ENCODE measurements around the gene GPR55. TPM values are rescaled to one million over a fixed set of nuclear protein-coding genes. Genes with fewer than 3 reads are reported as not detected.

Gene GPR55
- total and polyA plus RNA-seq, 2 donors (not counting 3 experiments of a cell fraction or from before 2014, with no cell fraction given): not detected

DNA sequence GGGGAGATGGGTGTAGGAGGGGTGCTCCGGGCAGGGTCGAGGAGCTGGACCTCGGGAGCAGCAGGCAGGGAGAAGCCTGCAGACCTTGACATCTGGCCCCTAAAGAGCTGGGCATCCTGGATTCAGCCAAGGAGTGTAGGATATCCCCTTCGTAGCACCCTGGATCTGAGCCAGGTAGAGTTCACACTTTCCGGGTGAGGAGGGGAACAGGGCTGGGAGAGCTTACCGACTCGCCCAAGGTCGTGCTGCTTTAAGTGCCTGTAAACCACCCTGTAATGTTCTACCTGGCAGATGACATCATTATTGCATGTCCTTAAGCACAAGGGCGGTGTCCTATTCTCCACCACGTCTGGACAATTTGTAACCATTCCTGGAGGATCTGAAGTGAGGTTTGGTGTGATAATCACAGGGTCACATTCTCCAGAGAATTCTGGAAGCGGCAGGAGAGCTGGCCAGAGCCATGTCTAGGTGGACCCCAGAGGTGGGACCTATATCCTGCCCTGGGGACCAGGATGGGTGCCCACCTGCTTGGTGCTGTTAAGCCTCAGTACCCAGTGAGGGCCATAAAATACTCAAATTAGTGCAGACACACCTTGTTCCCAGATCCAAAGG is 45.7 kb downstream of the GPR55 start:
- ChIA-PET CTCF (no interaction called here), POLR2A (no interaction called here)
- no TSS peak for BruUV-seq (replicated peaks)
- H3K9ac ChIP-seq (replicated peaks; ENCODE audit: extremely low read depth, insufficient read depth, low read length): no peak overlapping the region
- no peaks in the 10 kb centered on the region for H3K27me3 ChIP-seq (ENCODE audit: control insufficient read depth in 2 of 2, insufficient read depth in 2 of 2, low read length in 2 of 2)
- intact Hi-C loops (cut with micrococcal nuclease): no loop called here
- H3K4me3 ChIP-seq (replicated peaks in 1 of 3; ENCODE audit: insufficient read depth in 1 of 3, low read depth in 1 of 3, low read length in 3 of 3): no peak overlapping the region
- dilution Hi-C loops (cut with MboI; ENCODE audit: extremely low pct_ligation_motif_present, low sequenced_read_pairs): no loop called here
- no peaks in the 10 kb centered on the region for H3K79me2 ChIP-seq (ENCODE audit: control insufficient read depth, insufficient read depth, low read length)
- no peaks in the 10 kb centered on the region for H3K4me1 ChIP-seq (ENCODE audit: control insufficient read depth, extremely low read depth, insufficient read depth, low read length)
- no peaks in the 10 kb centered on the region for H4K20me1 ChIP-seq (replicated peaks; ENCODE audit: control insufficient read depth, extremely low read depth, insufficient read depth, low read length)
- H2AFZ ChIP-seq (ENCODE audit: low read depth, low read length): no peak overlapping the region
- no peak for DNase-seq (ENCODE audit: low read depth, low spot score)
- H3K36me3 ChIP-seq (ENCODE audit: control insufficient read depth in 2 of 2, extremely low read depth in 1 of 2, insufficient read depth in 2 of 2, low read length in 2 of 2): no peaks in the 10 kb centered on the region
- no peak for TF ChIP-seq MYC (IDR thresholded peaks at IDR 0.05; ENCODE audit: low read depth, low read length)
- no peak for TF ChIP-seq POLR2A (IDR thresholded peaks at IDR 0.05; ENCODE audit: low read depth, low read length)
- no peak for TF ChIP-seq EZH2 (IDR thresholded peaks at IDR 0.05; ENCODE audit: borderline replicate concordance, low read depth, low read length, severe bottlenecking)
- no peak for TF ChIP-seq FOS (IDR thresholded peaks at IDR 0.05; ENCODE audit: borderline replicate concordance, insufficient read depth, low read length)
- no peak for FAIRE-seq
- no peaks in the 10 kb centered on the region for H3K9me1 ChIP-seq (replicated peaks; ENCODE audit: control insufficient read depth, extremely low read depth, insufficient read depth, low read length)
- no peak overlapping the region for H3K4me2 ChIP-seq (ENCODE audit: insufficient read depth, low read length)
- no peak overlapping the region for H3K27ac ChIP-seq (ENCODE audit: insufficient read depth, low read depth, low read length)
- H3K9me3 ChIP-seq (replicated peaks; ENCODE audit: control insufficient read depth, insufficient read depth, low read length): no peaks in the 10 kb centered on the region

DNA sequence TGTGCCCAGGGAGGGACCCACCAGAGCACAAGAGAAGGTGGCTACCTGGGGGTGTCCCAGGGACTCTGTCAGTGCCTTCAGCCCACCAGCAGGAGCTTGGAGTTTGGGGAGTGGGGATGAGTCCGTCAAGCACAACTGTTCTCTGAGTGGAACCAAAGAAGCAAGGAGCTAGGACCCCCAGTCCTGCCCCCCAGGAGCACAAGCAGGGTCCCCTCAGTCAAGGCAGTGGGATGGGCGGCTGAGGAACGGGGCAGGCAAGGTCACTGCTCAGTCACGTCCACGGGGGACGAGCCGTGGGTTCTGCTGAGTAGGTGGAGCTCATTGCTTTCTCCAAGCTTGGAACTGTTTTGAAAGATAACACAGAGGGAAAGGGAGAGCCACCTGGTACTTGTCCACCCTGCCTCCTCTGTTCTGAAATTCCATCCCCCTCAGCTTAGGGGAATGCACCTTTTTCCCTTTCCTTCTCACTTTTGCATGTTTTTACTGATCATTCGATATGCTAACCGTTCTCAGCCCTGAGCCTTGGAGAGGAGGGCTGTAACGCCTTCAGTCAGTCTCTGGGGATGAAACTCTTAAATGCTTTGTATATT is 46.3 kb downstream of the GPR55 start:
- DNase-seq (ENCODE audit: low read depth, low spot score): no peak
- H3K9me1 ChIP-seq (replicated peaks; ENCODE audit: control insufficient read depth, extremely low read depth, insufficient read depth, low read length): no peaks in the 10 kb centered on the region
- ChIA-PET CTCF (interaction anchor here (1.1 to 1.4 kb wide), 2 partner anchors 9 to 14 kb away, joined by 3 read pairs; partner anchors contain the start of gene ITM2C), POLR2A (no interaction called here)
- H3K9ac ChIP-seq (replicated peaks; ENCODE audit: extremely low read depth, insufficient read depth, low read length): no peak overlapping the region
- no peaks in the 10 kb centered on the region for H3K9me3 ChIP-seq (replicated peaks; ENCODE audit: control insufficient read depth, insufficient read depth, low read length)
- no peaks in the 10 kb centered on the region for H3K27me3 ChIP-seq (ENCODE audit: control insufficient read depth in 2 of 2, insufficient read depth in 2 of 2, low read length in 2 of 2)
- intact Hi-C loops (cut with micrococcal nuclease): no loop called here
- H2AFZ ChIP-seq (ENCODE audit: low read depth, low read length): no peak overlapping the region
- no peaks in the 10 kb centered on the region for H3K79me2 ChIP-seq (ENCODE audit: control insufficient read depth, insufficient read depth, low read length)
- no peak overlapping the region for H3K4me3 ChIP-seq (replicated peaks in 1 of 3; ENCODE audit: insufficient read depth in 1 of 3, low read depth in 1 of 3, low read length in 3 of 3)
- TF ChIP-seq FOS (IDR thresholded peaks at IDR 0.05; ENCODE audit: borderline replicate concordance, insufficient read depth, low read length): no peak
- TF ChIP-seq MYC (IDR thresholded peaks at IDR 0.05; ENCODE audit: low read depth, low read length): no peak
- TF ChIP-seq GATA2 (IDR thresholded peaks at IDR 0.05; ENCODE audit: insufficient read depth, insufficient read length, low read depth, low read length): no peak
- TF ChIP-seq, protein P1, sequence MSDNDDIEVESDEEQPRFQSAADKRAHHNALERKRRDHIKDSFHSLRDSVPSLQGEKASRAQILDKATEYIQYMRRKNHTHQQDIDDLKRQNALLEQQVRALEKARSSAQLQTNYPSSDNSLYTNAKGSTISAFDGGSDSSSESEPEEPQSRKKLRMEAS (IDR thresholded peaks at IDR 0.05; ENCODE audit: insufficient read depth, insufficient read length): no peak
- TF ChIP-seq POLR2AphosphoS5 (IDR thresholded peaks at IDR 0.05; ENCODE audit: insufficient read depth, low read depth, low read length): no peak
- TF ChIP-seq POLR2A (IDR thresholded peaks at IDR 0.05; ENCODE audit: low read depth, low read length): no peak
- TF ChIP-seq, protein P2, sequence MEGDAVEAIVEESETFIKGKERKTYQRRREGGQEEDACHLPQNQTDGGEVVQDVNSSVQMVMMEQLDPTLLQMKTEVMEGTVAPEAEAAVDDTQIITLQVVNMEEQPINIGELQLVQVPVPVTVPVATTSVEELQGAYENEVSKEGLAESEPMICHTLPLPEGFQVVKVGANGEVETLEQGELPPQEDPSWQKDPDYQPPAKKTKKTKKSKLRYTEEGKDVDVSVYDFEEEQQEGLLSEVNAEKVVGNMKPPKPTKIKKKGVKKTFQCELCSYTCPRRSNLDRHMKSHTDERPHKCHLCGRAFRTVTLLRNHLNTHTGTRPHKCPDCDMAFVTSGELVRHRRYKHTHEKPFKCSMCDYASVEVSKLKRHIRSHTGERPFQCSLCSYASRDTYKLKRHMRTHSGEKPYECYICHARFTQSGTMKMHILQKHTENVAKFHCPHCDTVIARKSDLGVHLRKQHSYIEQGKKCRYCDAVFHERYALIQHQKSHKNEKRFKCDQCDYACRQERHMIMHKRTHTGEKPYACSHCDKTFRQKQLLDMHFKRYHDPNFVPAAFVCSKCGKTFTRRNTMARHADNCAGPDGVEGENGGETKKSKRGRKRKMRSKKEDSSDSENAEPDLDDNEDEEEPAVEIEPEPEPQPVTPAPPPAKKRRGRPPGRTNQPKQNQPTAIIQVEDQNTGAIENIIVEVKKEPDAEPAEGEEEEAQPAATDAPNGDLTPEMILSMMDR (IDR thresholded peaks at IDR 0.05; ENCODE audit: extremely low read depth in 1 of 2, insufficient read depth in 1 of 2, low read depth in 1 of 2, low read length in 2 of 2): no peak
- no peak for TF ChIP-seq EZH2 (IDR thresholded peaks at IDR 0.05; ENCODE audit: borderline replicate concordance, low read depth, low read length, severe bottlenecking)
- TF ChIP-seq JUN (IDR thresholded peaks at IDR 0.05; ENCODE audit: borderline replicate concordance, insufficient read depth, insufficient read length, low read depth): no peak
- H3K36me3 ChIP-seq (ENCODE audit: control insufficient read depth in 2 of 2, extremely low read depth in 1 of 2, insufficient read depth in 2 of 2, low read length in 2 of 2): no peaks in the 10 kb centered on the region
- no peak overlapping the region for H3K4me2 ChIP-seq (ENCODE audit: insufficient read depth, low read length)
- dilution Hi-C loops (cut with MboI; ENCODE audit: extremely low pct_ligation_motif_present, low sequenced_read_pairs): no loop called here
- BruUV-seq (replicated peaks): no TSS peak
- H3K27ac ChIP-seq (ENCODE audit: insufficient read depth, low read depth, low read length): no peak overlapping the region
- no peaks in the 10 kb centered on the region for H4K20me1 ChIP-seq (replicated peaks; ENCODE audit: control insufficient read depth, extremely low read depth, insufficient read depth, low read length)
- no peak for FAIRE-seq
- H3K4me1 ChIP-seq (ENCODE audit: control insufficient read depth, extremely low read depth, insufficient read depth, low read length): no peaks in the 10 kb centered on the region

Data from endothelial cell of umbilical vein (primary cell).